GM19397 (cell line): ENCODE results near the gene ALKBH3.

Experiments used
- ATAC-seq: cut with Tn5 transposase; IDR thresholded peaks from one replicate; pipeline ENCODE4 v1.9.1; 2021; ENCODE audit warnings: mild to moderate bottlenecking, moderate library complexity; ENCODE audit not compliant: unreplicated experiment

Gene ALKBH3

DNA sequence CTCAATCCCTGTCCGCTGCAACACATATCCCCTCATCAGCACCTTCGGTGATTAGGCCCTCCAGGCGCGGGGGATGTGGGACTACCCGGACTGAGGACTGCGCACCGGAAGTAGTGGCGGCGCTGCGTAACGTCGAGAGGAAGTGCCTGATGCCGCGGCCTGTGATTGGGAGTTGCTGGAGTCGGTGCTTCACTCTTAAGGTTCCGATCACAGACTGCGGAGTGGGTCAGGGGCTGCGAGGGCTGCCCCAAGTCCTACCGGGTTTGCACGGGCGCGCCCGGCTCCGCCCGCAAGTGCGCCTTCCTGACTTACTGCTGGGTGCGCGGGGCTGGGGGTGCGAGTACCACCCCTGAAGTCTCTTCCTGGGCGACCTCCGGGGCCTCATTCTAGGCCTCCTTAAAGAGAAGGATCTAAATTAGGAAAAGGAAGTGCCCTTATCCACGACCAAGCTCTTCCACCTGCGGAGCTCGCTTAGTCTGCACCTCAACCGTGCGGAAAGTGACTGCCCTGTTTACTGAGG is at the start of gene ALKBH3:
ALKBH3 (plus strand) TSS at position 192 of the 520 bp plus-strand sequence. CDS start 1,822 bp downstream, outside the sequence.
- ATAC-seq = peak; percentile 99

DNA sequence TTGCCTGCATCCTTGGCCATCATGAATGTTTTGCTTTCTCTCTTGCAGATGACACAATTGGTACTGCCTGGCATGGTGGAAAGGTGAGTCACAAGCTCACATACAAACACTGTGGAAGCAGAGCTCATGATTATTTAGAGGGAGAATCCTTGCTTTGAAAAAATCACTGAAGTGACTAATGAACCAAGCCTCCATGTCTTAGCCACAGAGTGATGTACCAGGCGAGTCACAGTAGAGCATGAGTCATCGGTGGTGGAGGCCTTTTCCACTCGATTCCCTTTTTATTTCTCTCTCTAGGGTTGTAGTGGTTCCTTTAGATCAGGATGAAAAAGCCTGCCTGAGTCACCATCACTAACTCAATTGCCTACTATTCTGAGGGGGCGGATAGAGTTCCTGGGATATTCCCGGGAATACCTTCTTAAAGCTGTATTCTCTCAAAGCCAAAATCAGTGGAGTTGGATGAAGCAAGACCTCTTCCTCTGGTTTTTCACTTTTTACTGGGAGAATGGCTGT is 49.6 kb upstream of the ALKBH3 start:
- ATAC-seq = no peak

DNA sequence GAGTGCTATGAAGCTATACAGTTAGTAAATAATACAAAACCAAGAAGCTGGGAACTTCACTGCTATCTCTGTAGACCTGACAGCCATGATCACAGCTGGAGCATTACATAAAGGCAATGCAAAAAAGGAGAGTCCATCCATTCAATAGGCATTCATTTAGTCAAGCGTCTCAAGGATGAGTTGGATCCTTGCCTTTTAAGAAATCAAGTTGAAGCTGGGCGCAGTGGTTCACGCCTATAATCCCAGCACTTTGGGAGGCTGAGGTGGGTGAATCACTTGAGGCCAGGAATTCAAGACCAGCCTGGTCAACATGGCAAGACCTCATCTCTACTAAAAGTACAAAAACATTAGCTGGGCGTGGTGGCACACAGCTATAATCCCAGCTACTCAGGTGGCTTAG is 48.1 kb upstream of the ALKBH3 start:
- no peak for ATAC-seq

DNA sequence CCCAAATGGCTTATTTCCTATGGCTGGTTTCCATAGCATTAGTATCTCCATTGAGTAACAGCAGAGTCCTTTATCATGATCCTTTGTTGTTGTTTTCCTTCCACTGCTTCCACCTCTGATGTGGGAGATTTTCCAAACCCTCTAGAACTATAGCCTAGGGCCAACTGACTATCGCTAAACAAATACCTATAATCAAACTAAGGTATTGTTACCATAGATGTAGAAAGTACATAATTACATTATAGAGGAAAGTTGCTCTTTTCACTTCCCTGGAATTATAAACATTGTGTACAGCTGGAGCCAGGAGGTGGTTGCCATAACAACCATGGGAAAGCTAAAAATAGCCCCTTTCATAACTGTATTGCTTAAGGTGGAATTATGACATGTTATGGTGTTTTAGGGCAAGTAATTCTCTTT is 47.0 kb upstream of the ALKBH3 start:
- no peak for ATAC-seq

DNA sequence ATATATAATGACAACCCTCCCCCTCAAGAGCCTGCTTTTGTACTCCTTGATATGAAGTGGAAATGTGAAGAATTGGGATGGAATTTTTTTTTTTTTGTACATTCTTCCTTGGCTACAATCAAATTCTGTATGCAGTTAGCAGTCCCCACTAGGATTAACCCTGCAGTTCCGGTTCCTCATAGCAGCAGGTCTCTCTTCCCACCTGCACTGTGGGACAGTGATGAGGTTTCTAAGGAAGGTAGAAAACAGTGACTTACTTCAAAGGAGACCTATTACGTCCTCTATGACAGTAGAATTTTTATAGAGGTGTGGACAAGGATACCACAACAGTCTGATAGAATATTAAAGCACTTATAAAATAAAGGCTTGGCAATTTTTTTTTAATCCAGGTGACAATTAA is 46.3 kb upstream of the ALKBH3 start:
- ATAC-seq = no peak

DNA sequence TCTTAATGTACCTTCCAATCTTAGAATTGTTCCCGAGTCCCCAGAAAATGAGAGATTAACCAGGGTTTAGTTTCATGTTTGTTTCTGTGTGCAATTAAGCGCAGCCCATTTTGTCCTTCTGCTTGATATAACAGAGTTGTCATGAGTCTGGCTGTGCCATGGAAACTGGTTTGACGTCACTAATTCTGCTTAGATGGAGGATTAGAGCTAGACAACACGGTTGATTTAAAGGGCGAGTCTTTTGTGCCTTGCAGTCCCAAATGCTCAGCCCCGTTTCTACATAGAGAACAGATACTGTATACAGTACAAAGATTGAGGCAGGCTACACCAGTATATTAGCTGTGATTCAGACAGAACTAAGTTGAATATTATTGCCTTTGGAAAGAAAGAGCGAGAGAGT is 45.5 kb upstream of the ALKBH3 start:
- no peak for ATAC-seq

DNA sequence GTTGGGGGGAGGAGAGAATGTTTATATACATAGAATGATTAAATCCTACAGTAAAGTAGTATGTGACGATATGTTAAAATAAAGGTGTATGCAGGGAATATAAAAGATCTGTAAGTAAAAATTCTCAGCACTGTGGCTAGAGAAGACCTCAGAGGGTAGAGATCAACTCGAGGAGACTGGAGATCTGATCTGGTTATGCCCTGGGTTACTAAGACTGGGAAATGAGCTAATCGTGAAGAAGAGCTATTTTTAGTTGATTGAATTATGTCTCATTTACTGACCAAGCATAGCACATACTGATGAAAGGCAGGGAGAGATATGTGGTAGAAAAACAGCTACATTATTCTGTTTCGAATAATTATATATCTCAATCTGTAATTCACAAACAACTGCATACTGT is 42.8 kb upstream of the ALKBH3 start:
- ATAC-seq = no peak

DNA sequence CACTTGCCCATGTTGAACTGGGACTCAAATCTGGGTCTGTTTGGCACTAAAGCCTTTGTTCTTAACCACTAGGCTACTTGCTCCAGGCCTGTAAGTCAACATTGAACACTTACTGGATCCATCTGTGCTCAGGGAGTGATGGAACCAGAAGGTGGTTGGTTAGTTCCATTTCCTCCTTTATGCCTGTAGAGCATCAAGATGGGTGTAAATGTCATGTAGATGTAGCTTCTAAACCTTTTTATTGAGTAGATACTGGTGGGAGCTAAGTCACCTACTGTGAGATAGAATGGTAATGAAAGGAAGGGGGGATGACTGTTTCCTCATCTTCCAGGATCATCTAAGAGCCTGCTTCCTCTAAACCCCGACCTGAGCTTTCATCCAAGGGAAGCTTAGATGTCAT is 38.6 kb upstream of the ALKBH3 start:
- no peak for ATAC-seq

DNA sequence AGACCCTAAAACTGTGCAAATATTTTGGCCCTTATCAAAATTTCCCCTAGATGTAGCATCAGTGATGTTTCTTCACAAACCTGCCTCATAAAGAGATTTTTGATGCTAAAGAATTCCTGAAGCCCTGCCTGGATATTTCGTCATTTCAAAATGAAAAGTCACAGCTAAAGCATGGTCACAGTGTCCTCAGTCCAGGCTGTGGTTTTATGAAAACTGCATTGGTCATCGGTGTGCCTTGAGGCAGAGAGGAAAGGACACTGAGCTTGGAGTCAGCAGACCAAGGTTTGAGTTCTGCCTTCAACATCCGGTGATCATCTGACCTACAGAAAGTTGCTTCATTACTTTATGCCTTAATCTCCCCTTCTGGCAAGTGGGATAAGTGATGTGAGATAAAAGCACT is 34.8 kb upstream of the ALKBH3 start:
- no peak for ATAC-seq

DNA sequence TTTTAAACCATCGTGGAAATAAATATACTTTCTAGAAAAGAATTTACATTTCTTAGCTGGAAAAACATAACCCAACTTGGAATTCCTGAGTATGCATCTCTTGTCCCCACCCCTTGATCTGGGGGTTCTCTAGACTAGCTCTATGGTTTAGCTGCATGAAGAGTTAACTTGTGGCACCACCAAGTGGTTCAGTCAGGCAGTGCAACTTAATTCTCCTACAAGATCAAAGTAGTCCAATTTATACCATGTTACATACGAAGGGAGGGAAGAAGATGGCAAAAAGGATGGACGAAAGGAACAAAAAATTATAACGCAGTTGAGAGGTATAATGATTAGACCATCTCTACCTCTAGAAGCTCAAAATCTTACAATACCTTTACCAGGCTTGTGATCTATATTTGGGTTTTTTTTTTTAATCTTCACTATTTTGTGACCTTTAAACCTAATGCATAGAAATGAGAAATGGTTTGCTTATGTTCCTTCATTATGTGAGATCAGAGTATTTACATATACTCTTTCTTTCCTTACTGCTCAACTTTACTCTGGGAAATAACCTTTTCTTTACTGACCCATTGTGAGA is 28.5 kb upstream of the ALKBH3 start:
- ATAC-seq = peak; percentile 62

DNA sequence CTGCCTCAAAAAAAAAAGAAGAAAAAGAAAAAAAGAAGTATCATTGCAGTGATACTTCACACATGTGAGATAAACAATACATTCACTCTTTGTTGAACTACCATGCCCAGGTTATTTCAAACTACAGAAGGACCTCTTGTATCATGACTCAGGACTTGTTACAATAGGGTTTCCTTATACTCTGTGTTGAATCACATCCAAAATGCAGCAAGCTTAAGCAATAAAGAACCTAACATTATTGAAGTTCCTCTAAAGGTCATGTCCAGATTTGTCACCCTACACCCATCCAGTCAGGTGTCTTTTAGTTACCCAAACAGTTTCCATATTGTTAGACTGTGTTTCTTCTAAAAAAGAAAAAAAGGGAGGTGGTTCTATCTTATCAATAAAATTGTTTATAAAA is 26.9 kb upstream of the ALKBH3 start:
- no peak for ATAC-seq

DNA sequence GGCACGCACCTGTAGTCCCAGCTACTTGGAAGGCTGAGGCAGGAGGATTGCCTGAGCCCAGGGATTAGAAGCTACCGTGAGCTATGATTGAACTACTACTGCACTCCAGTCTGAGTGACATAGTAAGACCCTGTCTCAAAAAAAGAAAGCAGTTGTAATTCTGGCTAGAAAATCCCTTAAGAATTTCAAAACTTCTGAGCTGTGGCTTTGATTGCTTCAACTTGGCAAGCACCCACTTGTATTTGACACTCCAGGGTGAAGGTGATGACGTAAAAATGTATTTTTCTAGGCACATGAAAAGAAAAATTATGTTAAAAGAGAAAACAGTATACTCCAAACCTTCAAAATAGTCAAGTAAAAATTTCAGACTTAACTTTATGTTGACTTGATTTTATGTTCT is 23.6 kb upstream of the ALKBH3 start:
- no peak for ATAC-seq

DNA sequence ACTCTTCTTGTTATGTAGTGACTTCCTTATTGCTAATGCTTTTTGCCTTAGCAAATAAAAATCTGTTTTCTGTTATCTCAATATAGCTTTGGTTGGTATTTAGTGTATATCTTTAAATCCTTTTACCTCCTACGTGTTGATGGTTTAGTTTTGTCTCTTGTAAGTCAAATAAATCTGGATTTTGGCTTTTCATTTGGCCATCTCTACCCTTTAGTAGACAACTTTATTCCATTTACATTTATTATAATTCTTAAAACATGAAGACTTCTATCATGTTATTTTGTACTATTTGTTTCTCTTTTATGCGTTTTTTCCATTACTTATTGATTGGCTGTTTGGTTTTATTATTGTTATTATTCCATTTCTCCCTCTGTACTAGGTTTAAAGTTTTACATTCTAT is 19.5 kb upstream of the ALKBH3 start:
- ATAC-seq = no peak

DNA sequence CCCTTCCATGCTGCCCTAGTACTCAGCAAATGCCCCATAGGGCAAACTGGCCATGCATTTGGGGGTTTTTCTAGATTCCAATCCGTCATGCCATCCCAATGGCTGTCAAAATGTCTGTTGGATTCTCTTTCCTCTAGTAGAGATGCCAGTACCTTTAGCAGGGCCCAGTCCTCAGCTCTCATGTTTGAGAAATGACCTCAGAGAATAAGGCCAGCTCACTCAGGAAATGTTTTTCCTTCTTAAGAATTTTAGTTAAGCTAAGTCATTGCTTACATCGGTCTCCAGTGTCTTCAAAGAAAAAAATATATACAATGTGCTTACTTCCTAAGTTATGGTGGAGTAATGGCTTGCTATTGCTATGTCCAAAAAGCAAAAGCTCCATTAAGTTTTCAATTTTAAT is 14.1 kb upstream of the ALKBH3 start:
- ATAC-seq = no peak

DNA sequence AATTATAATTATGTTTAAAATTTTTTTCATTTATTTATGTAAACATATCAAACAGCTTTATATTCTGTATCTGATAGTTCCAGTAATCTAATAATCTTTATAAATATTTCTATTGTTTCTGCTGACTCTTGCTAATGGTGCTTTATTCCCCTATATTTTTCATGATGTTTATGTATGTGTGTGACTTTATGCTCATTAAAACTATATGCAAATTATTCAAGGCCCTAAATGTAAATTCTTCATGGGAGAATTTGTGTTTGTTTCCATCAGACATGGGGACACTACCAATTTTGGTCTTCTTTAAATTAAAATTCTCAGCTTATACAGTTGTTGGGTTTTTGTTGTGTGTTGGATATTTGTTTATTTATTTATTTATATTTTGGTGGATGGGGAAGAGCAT is 13.7 kb upstream of the ALKBH3 start:
- no peak for ATAC-seq

DNA sequence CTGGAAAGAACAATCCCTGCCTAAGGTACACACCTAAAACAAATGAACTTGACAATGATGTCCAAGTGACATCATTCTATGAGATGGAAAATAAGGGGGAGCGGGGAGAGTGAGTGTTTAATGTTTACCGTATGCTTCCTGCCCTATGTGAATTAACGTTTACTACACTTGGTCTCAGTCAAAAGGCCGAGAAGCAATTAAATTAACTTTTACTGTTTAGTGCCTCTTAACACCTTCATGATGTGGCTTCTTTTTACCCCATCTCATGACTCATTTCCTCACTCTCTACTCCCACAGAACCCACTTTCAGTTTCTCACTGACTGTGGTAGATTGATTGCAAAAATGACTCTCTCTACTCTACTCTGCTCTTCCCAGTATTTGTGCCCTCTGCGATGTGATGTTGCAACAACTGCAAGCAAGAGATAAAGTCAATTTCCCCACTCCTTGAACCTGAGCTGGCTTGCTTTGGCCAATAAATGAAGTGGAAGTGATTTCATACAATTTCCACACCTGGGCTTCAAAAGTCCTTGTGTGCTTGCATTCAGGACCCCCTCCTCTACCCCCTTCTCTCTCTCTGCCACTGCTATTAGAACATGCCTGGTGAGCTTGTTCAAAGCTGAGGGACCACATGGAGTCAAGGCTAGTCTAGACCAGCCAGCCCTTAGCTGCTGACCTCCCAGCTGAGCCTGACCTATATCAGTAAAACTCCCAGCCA is 11.6 kb upstream of the ALKBH3 start:
- ATAC-seq = peak; percentile 98

DNA sequence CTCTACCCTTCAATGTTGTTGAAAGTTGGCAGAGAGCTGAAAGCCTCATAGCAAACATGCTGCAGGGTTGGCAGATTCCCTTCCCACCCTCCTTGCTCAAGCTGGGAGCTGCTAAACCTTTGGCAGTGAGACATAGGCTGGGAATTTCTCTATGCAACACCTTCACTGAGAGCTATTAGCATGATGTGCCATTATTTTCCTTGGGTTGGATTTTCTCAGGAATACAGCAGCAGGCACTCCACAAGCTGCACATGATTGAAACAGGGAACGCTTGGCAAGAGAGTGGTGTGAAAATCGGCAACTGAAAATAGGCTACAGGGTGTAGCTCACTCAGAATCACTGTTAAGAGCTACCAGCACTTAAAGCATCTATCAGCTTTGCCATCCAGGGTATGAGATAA is 9.6 kb upstream of the ALKBH3 start:
- ATAC-seq = no peak

DNA sequence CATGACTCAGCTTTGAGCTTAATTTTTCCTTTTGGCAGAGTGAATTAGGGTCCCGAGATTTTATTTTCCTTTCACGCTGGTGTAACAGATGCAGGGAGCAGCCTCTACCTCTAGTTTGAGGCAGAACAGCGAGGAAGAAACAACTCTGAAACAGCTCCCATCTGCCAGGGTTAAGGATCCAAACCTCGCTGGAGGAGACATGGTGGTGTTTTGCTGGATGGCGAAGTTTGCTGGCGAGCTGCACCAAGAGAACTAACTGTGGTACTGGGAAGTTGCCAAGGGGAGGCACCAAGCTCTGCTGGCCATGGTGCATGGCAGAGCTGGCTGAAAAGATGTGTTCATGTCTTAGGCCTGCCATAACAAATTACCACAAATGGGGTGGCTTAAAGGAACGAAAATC is 7.6 kb upstream of the ALKBH3 start:
- no peak for ATAC-seq

DNA sequence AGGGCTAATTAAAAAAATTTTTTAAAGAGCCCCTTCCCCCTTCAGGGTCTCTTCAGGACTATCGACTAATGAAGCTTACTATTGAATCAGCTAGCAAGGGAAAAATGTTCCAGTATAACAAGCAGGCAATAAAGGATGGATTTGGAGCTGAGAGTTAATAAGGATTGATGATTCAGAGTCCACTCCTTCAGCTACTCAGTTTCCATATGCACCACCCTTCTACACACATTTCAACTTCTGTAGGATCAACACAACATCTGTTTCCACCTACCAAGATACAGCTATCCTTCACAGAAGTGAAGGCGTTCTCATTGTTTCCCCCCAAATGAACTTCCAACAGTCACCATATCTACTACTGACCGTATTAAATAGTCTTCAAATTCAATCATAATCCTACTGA is 6.6 kb upstream of the ALKBH3 start:
- no peak for ATAC-seq

DNA sequence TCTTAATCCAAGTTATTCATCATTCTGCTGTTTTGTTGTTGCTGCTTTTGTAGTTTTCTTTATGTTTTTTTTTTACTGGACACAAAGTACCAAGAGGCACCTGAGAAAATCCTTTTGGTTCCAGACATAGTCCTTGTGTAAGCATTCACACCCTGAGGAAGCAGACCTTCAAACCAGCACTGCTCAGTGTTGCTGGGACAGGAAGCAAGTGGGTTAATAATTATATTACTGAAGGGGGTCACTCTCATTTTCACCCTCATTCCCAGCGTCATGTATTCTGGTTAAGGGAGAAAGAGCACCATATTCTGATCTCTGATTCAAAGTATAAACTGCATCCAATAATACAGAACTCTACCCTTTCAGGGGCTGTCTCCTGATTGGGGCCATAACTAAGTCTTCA is 5.9 kb upstream of the ALKBH3 start:
- ATAC-seq = no peak

DNA sequence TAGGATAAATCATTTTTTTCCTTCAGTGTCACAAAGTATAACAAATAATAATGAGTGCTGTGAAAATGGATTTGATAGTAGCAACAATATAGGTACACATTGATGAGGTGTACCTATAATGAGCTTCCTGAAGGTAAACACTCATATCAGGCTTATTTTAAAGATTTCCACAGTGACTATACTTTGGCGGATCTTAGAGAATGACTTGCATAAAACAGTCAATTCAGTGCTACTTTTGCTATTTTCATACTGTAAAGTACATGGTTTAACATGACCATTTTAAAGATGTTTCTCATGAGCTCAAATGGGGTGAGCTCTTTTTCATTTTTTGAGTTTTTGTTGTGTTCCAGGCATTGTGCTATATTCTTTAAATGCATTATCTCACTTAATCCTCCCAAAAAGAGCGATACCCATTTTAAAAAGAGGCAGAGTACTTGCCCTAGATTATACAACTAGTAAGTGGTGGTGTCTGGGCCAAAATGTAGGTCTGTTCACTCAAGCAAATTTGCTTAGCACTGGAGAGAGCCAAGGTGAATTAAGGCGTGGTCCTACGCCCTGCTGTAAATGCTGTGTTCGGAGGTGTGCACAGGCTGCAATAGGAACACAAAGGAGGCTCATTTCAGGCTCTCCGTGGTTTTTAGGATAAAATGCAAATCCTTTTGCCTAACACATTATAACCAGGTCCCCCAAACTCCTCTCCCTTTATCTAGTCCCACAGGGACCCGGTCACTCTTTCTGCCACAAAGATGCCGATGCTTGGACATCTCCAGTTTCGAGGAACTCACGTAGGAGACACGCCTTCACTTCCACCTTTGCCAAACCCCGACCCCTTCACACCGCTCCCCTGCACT is 617 bp upstream of the ALKBH3 start:
- ATAC-seq = no peak

DNA sequence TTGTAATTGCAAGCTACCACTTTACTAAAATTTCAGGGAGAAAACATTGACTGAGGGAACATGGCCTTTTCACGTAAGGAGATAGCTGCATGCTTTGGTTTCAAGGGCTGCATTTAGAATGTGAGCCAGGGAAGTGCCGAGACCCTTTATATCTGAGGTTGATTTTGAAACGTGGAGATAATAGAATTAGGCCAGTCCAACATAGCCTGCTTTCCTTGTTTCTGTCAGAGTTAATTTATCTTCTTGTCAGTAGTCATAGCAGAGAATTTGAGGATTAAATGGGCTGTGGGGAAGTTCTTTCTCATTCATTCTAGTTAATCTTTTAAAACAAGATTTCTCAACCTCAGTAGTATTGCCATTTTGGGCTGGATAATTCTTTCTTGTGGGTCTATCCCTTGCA is 12.2 kb downstream of the ALKBH3 start:
- no peak for ATAC-seq
